LNCaP clone FGC (cell line): ENCODE results near the gene PSMD5.

ENCODE experiments used
- DNase-seq: peaks from one replicate; pipeline ENCODE4 v3.0.0-alpha.2; 2011; ENCODE audit warnings: low read depth
- H3K4me3 ChIP-seq: 2 replicates; pipeline ENCODE4 v1.5.1; 2011; ENCODE audit warnings: mild to moderate bottlenecking, low read depth, low read length, control low read depth
- TF ChIP-seq, protein P1 (sequence below): IDR thresholded peaks from 2 replicates; pipeline ENCODE4 v1.5.1; 2012; ENCODE audit warnings: mild to moderate bottlenecking; ENCODE audit not compliant: control insufficient read depth, insufficient read depth; ENCODE audit errors: extremely low read depth

PSMD5 gene

DNA sequence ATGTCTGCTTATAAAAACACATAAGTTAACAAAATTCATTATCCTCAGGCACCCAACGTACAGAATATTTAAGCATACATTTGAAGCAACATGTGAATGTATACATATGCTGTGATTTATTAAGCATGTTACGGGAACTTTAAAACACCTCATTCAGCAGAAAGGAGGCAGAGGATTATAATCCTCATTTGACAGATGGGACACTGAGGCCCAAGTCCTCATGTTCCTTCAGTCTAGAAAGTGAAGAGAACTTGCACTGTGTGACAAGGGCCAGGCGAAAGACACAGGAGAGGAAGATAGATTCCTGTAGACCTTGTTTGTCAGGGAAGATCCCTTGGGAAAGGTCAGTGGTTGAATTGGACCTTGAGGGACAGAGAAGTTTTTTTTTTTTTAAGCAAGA, 7.6 kb upstream of the PSMD5 start:
- no peak for DNase-seq
- H3K4me3 ChIP-seq: no peak overlapping the region
- TF ChIP-seq, protein P1, sequence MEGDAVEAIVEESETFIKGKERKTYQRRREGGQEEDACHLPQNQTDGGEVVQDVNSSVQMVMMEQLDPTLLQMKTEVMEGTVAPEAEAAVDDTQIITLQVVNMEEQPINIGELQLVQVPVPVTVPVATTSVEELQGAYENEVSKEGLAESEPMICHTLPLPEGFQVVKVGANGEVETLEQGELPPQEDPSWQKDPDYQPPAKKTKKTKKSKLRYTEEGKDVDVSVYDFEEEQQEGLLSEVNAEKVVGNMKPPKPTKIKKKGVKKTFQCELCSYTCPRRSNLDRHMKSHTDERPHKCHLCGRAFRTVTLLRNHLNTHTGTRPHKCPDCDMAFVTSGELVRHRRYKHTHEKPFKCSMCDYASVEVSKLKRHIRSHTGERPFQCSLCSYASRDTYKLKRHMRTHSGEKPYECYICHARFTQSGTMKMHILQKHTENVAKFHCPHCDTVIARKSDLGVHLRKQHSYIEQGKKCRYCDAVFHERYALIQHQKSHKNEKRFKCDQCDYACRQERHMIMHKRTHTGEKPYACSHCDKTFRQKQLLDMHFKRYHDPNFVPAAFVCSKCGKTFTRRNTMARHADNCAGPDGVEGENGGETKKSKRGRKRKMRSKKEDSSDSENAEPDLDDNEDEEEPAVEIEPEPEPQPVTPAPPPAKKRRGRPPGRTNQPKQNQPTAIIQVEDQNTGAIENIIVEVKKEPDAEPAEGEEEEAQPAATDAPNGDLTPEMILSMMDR: no peak

DNA sequence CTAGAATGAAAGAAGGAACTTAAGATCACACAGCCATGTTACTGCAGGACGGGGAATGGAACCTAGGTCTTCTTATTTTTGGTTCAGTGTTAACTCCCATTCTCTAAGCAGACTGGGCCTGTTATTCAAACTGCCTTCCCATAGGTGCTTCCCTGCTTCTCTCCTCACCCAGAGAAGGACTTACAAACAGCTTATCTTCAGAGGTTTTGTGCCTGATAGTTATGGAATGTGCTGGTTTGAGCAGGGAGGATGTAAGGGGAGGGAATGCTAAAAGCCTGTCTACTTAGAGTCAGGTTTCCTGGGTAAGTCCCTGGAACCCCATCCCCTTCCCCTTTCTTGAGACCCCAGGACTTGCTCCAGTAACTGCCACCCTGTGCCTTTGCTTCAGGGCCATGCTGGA, 4.2 kb upstream of the PSMD5 start:
- H3K4me3 ChIP-seq: no peak overlapping the region
- no peak for DNase-seq
- TF ChIP-seq, protein P1: no peak

DNA sequence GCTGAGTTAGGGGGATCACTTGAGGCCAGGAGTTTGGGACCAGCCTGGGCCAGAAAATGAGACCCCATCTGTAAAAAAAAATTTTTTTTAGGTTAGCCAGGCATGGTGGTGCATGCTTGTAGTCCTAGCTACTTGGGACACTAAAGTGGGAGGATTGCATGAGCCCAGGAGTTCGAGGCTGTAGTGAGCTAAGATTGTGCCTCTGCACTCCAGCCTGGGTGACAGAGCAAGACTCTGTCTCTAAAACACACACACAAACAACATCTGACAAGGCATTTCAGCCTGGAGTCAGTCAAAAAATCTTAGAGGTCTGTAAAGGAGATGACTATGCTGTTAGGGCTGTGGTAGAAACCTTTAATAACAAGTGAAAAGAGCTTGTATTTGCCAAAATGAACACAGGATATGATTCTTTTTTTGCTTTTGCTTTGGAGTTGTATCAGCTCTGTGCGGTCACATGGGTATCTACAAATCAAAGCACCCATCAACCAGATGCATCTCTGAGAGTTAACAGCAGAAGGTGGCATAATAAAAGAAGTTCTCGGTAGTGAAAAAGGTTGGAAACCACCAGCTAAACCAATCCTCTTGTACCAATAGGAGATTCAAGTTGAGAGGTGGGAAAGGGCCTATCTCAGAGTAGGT, 3.6 kb upstream of the PSMD5 start:
- no peak for DNase-seq
- no peak overlapping the region for H3K4me3 ChIP-seq
- TF ChIP-seq, protein P1: no peak

DNA sequence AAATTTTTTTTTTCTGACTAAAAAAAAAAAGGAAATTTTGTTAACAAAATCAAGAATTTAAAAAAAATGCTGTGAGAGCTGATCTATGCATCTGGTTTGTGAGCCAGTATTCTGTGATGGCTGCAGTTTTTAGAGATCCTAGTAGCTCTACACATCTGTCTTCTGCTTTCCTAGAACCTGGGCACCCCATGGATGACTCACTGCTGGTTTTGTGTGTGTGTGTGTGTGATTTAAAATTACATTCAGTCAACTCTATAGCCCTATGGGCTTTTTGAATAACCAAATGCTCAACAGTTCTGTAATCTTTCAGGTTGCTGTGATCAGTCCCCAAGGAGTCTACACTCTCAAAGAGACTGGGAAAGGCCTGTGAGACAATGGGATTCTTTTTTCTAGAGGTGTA, 2.5 kb upstream of the PSMD5 start:
- no peak for DNase-seq

DNA sequence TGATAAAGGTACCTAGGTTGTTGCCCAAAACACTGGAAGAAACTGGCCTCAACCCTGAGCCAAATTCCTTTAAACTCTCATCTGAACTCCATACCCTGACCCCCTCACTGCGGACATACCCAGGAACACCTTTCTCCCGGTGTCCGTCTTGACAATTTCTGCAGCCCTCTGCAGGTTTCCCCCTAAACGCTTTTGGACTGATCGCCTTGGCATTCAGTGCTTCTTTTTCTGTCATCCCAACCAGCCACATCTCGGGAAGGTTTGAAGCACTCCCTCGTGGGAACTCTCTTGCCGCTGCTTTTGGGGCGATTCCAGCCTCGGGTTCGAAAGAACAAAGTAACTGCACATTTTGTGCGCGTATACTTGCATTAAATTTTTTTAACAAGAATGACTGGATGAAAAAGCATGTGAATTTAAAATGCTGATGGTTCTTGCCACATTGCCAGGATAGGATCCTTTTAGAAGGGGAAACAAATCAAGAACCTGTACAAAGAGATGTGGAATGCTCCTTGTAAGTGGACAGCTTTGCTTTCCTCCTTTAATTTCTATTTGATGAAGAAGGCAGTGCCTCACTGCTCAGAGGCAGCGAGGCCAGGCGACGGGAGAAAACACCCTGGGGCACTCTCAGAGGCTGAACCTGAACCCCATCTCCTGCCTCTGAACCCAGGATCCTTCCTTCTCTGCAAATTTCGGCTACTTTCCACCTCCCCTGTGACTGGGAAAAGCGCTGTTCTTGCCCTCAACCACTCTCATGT, 615 bp downstream of the PSMD5 start:
- TF ChIP-seq, protein P1: no peak
- peak overlapping the region; percentile 61 for H3K4me3 ChIP-seq
- DNase-seq: no peak

More for the DNA sequence above, 2.5 kb upstream of the PSMD5 start:
- no peak overlapping the region for H3K4me3 ChIP-seq
- TF ChIP-seq, protein P1: no peak

DNA sequence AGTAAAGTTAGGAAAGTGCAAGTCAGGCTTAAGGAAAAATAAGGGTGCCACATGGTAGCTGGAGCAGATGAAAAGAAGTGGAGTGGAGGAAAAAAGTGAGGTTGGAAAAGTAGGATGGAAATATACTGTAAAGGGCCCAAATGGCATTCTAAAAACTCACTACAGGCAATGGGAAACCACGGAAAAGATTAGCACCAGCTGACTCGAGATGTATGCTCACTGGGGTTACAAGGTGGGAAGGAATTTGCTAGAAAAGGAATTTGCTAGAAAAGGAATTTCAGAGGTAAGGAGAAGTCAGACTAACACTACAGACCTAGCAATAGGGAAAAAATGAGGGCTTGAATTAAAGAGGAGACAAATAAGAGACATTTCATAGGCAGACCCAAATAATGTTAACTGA, 3.6 kb downstream of the PSMD5 start:
- no peak overlapping the region for H3K4me3 ChIP-seq
- DNase-seq: no peak
- TF ChIP-seq, protein P1: no peak
